Fibroblast of skin of right quadriceps (primary cell): ENCODE results near the gene CBFB.
"Not testable (repeated sequence)": the region's sequence is repeated elsewhere in the genome, so short reads cannot be mapped to it uniquely, and the experiment has no call there.

Experiments
- DNase-seq: peaks from one replicate; pipeline ENCODE4 v3.0.0-alpha.2; 2013

CBFB gene

GRCh38 chr16:67100569-67101310 is 71.8 kb downstream of the CBFB start:
- DNase-seq = no peak

GRCh38 chr16:67101311-67102082 is 72.5 kb downstream of the CBFB start:
- peak; percentile 91 for DNase-seq

- peak; percentile 20 for DNase-seq
Observed at GRCh38 chr16:67104061-67104460, 75.1 kb downstream of the CBFB start.

- DNase-seq = no peak
Observed at GRCh38 chr16:67104845-67105244, 75.9 kb downstream of the CBFB start.

- DNase-seq = no peak
Observed at GRCh38 chr16:67105246-67105645, 76.3 kb downstream of the CBFB start.

GRCh38 chr16:67105881-67106280 is 76.9 kb downstream of the CBFB start:
- no peak for DNase-seq

- no peak for DNase-seq
Observed at GRCh38 chr16:67108489-67108888, 79.5 kb downstream of the CBFB start.

- no peak for DNase-seq
Observed at GRCh38 chr16:67108931-67109406, 80.0 kb downstream of the CBFB start.

GRCh38 chr16:67109407-67110135 is 80.6 kb downstream of the CBFB start, which contains the start of gene PHAF1:
Gene PHAF1 (plus strand): TSS chr16:67109941. CDS start chr16:67110176, 235 bp downstream.
- peak; percentile 88 for DNase-seq

- no peak for DNase-seq
Observed at GRCh38 chr16:67111951-67112444, 83.0 kb downstream of the CBFB start.

GRCh38 chr16:67112591-67113399 is 83.8 kb downstream of the CBFB start:
- DNase-seq = no peak

GRCh38 chr16:67114793-67115192 is 85.8 kb downstream of the CBFB start:
- peak; percentile 17 for DNase-seq

- DNase-seq = peak; percentile 90
Observed at GRCh38 chr16:67115639-67116038, 86.7 kb downstream of the CBFB start.

GRCh38 chr16:67116388-67117311 is 87.7 kb downstream of the CBFB start:
- no peak for DNase-seq

GRCh38 chr16:67117716-67118115 is 88.8 kb downstream of the CBFB start:
- DNase-seq = no peak

GRCh38 chr16:67120025-67120424 is 91.1 kb downstream of the CBFB start:
- DNase-seq = no peak

GRCh38 chr16:67122799-67123198 is 93.8 kb downstream of the CBFB start:
- DNase-seq = not testable (repeated sequence)

- no peak for DNase-seq
Observed at GRCh38 chr16:67128417-67128816, 99.5 kb downstream of the CBFB start.

- no peak for DNase-seq
Observed at GRCh38 chr16:67128887-67129286, 99.9 kb downstream of the CBFB start.

GRCh38 chr16:67129422-67129821 is 100.5 kb downstream of the CBFB start:
- DNase-seq = no peak

- no peak for DNase-seq
Observed at GRCh38 chr16:67137605-67138004, 108.7 kb downstream of the CBFB start.
